NOMO-1 (cell line): Measurements from ENCODE around the gene SLC6A7.
"Not testable (repeated sequence)": the region's sequence is repeated elsewhere in the genome, so short reads cannot be mapped to it uniquely, and the experiment has no call there.

Experiments
- DNase-seq, 2 experiments: peaks; one replicate each; lab custom pipeline; 2025; ENCODE audit not compliant: unreplicated experiment in 2 of 2; lab: John Stamatoyannopoulos, UW

SLC6A7 gene

GRCh38 chr5:150215979-150216944 is 26.4 kb downstream of the SLC6A7 start:
- no peak for DNase-seq

- no peak for DNase-seq
Measured at GRCh38 chr5:150217038-150217437, 27.2 kb downstream of the SLC6A7 start.

- DNase-seq, result peak; percentile 75
Measured at GRCh38 chr5:150217873-150218692, 28.2 kb downstream of the SLC6A7 start.

- no peak for DNase-seq
Measured at GRCh38 chr5:150218693-150219035, 28.8 kb downstream of the SLC6A7 start.

- no peak for DNase-seq
Measured at GRCh38 chr5:150219142-150219541, 29.3 kb downstream of the SLC6A7 start.

GRCh38 chr5:150219861-150220260 is 30.0 kb downstream of the SLC6A7 start:
- DNase-seq, result no peak

GRCh38 chr5:150221471-150221870 is 31.6 kb downstream of the SLC6A7 start:
- DNase-seq, result no peak

GRCh38 chr5:150222906-150223305 is 33.0 kb downstream of the SLC6A7 start:
- DNase-seq, result no peak

- DNase-seq, result no peak
Measured at GRCh38 chr5:150223474-150223873, 33.6 kb downstream of the SLC6A7 start.

- DNase-seq, result no peak
Measured at GRCh38 chr5:150224483-150225027, 34.7 kb downstream of the SLC6A7 start.

GRCh38 chr5:150227036-150227435 is 37.2 kb downstream of the SLC6A7 start:
- DNase-seq, result peak in 1 of 2 experiments; percentile 11

- no peak for DNase-seq
Measured at GRCh38 chr5:150227606-150228273, 37.9 kb downstream of the SLC6A7 start.

GRCh38 chr5:150229571-150229970 is 39.7 kb downstream of the SLC6A7 start:
- no peak for DNase-seq

- no peak for DNase-seq
Measured at GRCh38 chr5:150230842-150231241, 41.0 kb downstream of the SLC6A7 start.

- not testable (repeated sequence) for DNase-seq
Measured at GRCh38 chr5:150233706-150234105, 43.8 kb downstream of the SLC6A7 start.

- peak; percentile 36 to 51 for DNase-seq
Measured at GRCh38 chr5:150234576-150235499, 45.0 kb downstream of the SLC6A7 start.

GRCh38 chr5:150235500-150235854 is 45.6 kb downstream of the SLC6A7 start:
- no peak for DNase-seq

GRCh38 chr5:150236313-150236712 is 46.5 kb downstream of the SLC6A7 start:
- no peak for DNase-seq

- no peak for DNase-seq
Measured at GRCh38 chr5:150236981-150237754, 47.3 kb downstream of the SLC6A7 start.
